GM19397 (cell line): ENCODE measurements around the gene NACC2.
"Not testable (repeated sequence)": the region's sequence is repeated elsewhere in the genome, so short reads cannot be mapped to it uniquely, and the experiment has no call there.

Experiments
- ATAC-seq: cut with Tn5 transposase; IDR thresholded peaks from one replicate; pipeline ENCODE4 v1.9.1; 2021; ENCODE audit warnings: mild to moderate bottlenecking, moderate library complexity; ENCODE audit not compliant: unreplicated experiment

NACC2 gene

DNA sequence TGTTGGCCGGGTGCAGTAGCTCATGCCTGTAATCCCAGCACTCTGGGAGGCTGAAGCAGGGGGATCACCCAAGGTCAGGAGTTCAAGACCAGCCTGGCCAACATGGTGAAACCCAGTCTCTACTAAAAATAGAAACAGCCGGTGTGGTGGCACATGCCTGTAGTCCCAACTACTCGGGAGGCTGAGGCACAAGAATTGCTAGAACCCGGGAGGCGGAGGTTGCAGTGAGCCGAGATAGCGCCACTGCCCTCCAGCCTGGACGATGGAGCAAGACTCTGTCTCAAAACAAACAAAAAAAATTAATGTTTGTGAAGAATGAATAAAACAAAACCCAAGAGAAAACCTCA lies 68.2 kb downstream of the NACC2 start:
- ATAC-seq: not testable (repeated sequence)

DNA sequence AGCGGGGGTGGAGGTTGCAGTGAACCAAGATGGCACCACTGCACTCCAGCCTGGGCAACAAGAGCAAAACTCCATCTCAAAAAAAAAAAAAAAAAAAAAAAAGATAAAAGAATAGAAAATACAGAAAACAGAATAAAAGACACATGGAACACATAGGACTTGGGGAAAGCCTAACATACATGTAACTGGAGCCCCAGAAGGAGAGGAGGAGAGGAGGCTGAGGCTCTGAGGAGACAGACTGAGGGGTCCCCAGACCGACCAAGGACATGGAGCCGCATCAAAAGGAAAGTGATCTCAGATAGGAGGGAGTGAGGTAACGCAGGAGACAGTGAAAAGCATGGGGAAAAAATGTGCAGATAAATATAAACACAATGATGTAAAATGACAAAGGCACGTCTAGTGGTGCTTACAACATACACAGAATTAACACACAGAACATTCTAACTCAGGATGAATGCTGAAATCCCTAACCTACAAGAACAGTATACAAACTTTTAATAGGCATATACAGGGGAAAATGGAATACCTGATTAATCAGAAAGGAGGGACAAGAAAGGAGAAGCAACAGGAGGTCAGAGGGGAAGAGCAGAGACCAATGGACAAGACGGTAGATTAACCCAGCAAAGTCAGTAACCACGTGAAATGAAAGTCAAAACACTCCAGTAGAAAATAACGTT lies 68.7 kb downstream of the NACC2 start:
- ATAC-seq: no peak

DNA sequence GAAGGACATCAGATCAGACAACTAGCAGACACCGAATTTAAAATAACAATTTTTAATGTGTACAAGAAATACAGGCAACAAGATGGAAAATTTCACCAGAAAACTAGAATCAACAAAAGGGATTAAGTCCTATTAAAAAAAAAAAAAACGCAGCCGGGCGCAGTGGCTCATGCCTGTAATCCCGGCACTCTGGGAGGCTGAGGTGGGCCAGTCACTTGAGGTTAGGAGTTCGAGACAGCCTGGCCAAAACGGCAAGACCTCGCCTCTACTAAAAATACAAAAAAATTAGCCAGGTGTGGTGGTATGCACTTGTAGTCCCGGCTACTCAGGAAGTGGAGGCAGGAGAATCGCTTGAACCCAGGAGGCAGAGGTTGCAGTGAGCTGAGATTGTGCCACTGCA lies 69.6 kb downstream of the NACC2 start:
- ATAC-seq: no peak

DNA sequence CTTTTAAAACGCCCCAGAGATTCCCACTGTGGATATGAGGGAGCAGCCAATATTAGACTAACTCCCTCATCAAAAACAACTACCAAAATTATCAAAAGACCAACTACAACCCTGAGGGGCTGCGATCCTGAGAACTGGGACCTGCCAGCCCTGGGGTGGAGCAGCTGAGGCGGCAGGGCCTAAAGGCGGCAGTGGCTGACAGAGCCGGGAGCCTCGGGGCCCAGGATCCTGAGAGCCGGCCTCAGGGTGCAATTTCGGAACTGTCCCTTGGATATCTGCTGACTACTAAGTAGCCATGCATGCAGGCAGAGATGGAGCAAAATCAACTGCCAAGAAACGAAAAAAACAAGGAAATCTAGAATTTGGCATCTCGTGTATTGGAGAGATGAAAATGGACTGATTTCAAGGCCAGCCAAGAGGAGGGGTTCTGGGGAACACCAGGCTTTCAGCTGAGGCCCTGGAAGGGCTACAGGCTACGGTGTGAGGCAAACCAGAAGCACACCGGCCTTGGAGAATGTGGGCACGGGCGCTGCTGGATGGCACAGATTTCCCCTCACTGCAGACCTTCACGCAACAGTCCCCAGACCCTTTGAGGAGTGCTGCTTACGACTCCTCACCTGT lies 70.3 kb downstream of the NACC2 start:
- no peak for ATAC-seq

DNA sequence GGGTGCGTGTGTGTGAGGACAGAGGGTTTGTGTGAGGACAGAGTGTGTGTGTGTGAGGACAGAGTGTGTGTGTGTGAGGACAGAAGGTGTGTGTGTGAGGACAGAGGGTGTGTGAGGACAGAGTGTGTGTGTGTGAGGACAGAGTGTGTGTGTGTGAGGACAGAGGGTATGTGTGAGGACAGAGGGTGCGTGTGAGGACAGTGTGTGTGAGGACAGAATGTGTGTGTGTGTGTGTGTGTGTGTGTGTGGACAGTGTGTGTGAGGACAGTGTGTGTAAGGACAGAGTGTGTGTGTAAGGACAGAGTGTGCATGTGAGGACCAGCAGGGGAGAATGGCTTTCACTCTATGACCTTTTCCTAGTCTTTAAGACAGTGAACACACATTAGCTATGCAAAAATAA lies 70.8 kb downstream of the NACC2 start:
- no peak for ATAC-seq

DNA sequence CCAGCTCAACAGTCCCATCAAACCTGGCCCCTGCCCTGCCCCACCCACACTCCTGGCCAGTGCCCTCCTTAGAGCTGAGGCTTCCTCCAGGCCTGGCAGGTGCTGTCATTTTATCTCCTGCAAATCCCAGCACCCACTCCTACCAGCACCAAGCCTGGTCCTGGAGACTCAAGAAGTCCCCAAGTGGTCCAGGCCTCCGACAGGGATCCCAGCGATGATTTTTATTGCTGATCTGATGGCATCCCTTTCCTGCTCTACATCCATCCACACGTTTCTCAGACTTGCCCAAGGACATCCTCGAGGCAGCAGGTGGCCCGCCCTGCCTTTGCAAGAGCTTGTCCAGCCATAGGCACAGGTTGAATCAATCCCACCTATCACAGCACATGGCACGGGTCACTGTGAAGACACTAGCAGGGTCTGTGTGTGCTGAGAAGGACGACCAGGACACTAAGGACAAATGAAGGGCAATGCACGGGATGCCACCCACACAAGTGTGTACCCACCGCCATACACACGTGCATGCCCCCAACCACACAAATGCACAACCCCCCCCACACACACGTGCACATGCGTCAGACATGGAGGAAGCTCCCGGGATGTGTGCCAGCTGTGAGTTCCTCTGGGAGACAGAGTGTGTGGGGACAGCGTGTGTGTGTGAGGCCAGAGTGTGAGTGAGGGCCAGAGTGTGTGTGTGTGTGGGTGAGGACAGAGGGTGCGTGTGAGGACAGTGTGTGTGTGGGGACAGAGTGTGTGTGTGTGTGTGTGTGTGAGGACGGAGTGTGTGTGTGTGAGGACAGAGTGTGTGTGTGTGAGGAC lies 71.5 kb downstream of the NACC2 start:
- ATAC-seq: no peak

DNA sequence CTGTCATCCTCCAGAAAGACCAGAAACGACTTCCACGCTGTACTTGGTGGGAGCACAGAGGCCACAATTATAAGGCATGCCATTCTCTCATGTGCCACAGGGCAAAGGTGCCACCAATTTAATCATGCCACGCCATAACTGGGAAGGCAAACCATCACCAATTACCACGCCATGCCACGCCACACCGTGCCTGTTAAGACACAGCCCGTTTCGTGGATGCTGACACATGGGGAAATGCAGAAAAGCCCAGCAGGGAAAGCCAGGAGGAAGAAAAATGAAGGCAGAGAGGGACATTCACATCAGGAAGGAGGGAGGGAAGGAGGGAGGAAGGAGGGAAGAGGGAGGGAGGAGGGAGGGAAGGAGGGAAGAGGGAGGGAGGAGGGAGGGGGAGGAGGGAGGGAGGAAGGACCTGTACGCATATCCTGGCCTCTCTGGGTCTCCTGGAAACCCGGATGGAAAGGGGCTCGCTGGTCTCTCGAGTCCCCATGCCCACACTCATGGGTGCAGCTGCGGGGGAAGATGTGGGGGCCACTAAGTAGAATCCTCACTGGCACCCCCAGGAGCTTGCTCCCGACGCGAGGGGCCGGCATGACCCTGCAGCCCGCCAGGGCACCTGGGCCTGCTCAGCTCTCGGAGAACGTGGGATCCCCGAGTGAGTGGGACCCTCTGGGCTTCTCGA lies 72.2 kb downstream of the NACC2 start:
- ATAC-seq: no peak

DNA sequence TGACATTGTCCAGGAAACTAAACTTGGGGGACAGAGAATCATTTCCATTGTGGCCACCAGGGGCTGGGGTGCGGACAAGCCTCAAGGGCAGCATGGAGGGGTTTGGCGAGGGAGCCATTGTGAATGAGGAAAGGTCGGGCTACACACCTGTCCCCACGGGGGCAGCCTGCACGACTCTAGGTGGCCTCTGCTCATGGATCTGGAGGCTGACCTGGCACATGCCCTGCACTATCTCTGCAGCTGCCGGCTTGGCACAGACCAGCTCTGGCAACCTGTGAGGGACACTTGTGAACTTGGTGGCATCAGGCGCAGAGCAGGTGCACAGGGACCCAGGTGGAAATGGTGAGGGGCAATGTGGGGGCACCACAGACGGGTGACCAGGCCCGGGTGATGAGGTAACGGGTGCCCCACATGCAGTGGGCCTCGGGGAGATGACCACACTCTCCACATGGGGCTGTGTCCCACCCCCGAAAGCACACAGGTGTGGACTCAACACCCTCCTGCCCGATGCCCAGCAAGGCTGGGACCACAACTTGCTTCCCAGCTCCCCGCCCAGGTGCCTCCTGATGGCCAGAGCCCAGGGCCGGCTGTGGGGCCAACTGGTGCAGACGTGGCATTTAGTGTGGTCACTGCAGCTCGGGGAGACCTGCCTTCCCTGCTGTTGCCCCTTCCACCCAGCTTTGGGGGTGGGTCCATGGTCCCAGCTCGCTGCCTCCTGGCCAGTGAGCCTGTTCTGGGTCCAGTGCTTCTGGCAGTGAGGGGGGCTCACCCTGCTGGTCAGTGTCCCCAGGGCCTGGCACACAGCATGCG lies 73.0 kb downstream of the NACC2 start:
- ATAC-seq: no peak

DNA sequence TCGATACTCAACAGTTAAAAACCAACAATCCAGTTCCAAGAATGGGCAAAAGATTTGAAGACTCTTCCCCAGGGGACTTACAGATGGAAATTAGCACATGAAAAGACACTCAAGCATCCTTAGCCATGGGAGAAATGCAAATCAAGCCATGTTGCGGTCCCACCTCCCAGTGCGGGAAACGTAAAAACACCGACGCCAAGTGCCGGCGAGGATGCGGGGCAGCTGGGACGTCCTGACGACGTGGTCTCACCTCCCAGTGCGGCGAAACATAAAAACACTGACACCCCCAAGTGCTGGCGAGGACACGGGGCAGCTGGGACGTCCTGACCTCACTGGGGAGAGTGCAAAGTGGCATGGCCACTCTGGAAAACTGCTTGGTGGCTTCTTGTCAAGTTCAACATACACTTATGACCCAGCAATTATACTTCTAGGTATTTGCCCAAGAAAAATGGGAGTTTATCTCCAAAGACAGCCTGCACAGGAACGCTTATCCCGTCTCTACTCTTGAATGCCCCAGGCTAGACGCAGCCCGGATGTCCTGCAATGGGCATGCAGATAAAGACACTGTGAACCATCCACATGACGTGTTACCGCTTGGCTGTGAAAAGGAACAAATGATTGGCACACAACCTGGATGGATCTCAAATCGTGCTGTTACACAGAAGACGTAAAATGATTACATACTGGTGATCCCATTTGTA lies 73.8 kb downstream of the NACC2 start:
- no peak for ATAC-seq

DNA sequence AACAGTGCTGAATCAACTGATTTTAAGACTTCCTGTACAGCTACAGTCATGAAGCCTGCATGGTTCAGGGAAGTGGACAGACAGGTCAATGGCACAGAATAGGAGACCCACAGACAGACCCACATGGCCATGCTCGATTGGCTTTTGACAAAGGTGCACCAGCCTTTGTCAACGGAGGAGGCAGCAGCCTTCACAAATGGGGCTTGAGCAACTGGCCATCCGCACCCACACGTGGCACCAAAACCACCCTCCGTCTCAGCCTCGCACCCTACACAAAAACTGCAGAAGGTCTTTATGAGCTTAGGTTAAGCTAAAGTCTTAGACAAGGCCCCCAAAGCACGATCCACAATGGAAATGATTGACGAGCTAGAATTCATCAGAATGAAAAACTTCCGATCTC lies 74.4 kb downstream of the NACC2 start:
- no peak for ATAC-seq

DNA sequence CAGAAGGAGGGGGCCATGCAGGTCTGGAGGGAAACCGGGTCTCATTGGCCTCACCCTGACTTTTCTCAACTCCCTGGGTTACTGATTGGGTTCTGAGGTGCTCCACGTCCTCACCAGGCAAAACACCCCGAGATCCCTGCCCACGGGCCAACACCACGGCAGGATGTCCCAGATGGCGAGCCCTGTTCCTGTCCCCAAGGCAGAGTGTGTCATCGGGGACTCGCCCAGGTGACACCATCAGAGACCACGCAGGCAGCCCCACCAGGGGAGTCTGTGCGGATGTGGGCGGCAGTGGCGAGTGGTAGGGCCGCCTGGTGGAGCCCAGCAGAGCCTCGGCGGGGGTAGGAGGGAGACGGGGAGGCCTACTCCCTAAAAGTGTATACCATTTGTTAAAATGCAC lies 74.9 kb downstream of the NACC2 start:
- no peak for ATAC-seq

DNA sequence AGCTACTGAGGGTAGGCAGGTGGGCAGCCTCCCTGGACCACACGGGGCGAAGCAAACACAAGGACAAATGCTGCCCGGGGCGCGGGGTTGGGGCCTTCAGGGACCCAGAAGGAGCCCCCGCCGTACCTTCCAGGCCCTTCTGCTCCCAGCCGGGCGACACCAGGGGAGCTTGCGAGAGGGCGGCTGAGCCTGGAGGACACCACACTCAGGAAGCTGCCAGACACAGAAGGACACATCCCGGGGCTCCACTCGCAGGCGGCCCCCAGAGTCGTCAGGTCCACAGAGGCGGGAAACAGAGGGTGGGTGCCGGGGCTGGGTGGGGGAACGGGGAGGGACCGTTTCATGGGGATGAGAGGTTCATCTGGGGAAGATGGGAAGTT lies 75.4 kb downstream of the NACC2 start:
- ATAC-seq: no peak

DNA sequence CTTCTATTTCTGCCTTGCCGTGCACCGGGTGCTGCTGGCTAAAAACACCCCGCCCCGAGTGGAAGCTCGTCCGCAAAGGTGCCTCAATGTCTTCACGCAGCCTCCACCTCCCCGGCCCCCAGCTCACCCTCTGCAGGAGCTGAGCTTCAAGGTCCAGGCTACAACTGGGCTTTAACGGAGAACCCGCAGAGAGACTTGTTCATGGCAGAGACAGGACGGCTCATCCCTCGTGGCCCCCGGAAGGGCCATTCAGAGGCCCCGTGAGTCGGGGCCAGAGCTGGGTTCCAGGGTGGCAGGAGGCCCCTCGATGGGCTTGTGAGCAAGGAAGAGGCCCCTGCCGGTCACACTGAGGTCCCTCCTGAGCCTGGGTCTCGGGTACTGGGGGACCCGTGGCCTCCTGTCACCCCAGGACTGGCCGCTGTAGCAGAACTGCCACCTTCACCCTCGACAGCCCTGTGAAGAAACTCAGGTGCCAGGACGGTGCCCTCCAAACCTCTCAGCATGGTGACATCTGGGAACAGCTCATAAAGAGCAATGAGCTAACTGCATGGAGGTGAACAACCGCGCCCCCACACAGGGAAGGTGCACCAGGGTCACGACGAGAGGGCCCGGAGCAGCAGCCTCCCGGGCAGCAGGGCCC lies 75.9 kb downstream of the NACC2 start:
- ATAC-seq: no peak

DNA sequence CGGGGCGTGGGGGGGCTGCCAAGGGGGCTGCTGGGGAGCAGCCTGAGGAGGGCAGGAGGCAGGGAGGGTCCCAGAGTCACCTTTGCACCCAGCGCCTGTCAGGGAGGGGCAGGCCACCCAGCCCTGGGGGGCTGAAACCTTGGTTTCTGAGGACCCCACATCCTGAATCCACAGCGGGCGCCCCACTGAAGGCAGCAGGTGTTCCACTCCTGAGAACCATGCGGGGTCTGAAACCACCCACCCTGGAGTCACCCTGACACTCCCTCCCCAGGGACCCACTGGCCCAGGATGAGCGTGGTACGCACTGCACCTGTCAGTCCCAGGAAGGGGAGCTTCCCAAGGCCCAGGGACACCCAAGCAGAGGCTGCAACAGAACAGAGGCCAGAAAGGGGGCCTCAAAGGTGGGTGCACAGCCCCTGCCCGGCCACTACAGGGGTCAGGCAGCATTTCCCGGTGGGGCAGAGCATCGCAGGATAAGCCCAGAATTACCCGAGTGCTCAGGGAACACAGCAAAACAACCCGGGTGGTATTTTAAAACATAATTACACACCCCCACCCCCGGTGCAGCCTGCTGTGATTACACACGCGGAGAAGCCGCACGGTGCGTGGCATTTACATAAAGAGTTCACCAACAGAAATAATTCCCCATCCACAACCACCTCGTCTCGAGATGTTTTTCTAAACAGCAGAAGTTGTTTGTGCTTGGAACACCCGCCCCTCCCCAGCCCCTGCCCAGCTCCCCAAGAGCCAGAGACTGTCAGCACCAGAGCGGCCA lies 76.6 kb downstream of the NACC2 start:
- ATAC-seq: no peak

DNA sequence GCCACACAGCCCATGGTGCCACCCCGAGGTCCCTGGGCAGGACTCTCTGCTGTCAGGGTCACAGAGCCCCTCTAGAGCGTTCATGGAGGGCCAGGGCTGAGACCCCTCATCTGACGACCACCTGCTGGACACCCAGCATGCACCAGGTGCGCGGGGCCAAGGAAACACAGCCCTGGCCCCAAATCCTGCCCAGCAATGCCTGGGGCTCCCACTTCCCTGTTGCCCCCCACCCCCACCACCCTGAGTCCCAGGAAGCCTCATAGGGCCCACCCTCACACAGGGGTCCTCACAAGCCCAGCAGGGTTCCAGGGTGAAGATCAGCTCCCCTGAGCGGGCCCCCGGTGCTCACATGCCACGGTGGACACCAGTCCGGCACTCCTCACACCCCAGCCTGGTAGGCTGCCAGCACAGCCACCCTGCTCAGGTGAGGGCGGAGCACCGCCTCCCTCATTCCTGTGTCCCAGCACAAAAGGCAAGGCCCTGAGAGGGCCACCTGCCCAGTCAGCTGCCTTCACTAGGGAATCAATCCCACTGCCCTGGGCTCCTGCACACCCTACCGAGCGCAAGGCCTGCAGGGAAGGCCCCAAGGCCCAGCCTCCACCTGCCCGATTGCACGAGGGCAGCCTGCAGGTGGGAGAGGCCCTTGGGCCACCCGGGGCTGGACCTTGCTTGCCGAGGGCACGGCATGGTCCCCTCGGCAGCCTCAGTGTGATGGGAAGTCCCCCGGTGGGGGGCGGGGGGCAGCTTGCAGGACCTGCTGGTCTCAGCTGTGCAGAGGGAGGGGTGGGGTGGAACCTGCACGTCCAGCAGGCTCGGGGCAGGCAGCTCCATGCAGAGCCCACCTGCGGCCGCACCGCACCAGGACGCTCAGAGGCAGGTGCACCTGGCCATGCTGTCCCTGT lies 77.5 kb downstream of the NACC2 start:
- ATAC-seq: no peak

DNA sequence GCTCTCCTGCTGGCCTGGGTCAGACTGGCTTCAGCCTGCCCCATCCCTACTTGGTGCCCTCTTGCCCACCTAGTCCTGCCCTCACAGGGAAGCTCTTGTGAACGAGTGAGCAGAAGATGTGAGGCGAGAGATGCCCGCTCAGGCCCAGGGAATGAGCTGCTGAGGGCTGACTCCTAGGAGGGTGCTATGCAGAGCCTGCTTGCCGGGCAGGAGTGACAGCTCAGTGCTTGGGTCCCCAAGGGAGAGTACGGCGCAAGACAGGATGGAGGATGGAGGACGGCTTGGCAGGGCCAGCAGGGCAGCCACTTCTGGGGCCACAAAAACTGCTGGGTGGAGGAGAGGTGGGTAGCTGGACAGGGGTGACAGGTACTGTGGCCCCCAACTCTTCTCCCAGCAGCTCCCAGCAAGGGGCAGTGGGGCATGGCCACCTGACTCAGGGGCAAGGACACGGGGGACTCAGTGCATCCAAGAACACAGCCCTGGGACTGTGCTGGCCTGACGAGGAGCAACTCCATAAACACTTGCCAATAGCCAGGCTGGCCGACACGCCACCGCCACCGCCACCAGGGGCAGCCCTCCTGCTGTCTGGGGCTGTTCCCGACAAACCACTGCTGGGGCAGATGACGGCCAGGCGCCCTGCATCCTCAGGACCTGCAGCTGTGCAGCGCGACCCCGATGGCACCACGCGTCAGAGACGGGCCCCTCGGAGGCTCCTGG lies 78.4 kb downstream of the NACC2 start:
- ATAC-seq: no peak
